Measurements from ENCODE around the gene BCL2L2.
"Not testable (repeated sequence)": the region's sequence is repeated elsewhere in the genome, so short reads cannot be mapped to it uniquely, and the experiment has no call there.

BCL2L2 gene

GRCh38 chr14:23306412-23307145 lies at the start of gene BCL2L2:
TSS of gene BCL2L2 (plus strand) at chr14:23306833. CDS start at chr14:23307768, 935 bp downstream.
- peak; percentile 89 for DNase-seq (ENCODE audit: low read depth)
- no peak for TF ChIP-seq CTCF (conservative IDR thresholded peaks at IDR 0.05; ENCODE audit: low read depth, low read length)
- peak within 1 kb of the TSS; percentile 96 for H3K4me3 ChIP-seq (ENCODE audit: low read depth, low read length)

GRCh38 chr14:23258256-23258655 lies 48.4 kb upstream of the BCL2L2 start:
- H3K4me3 ChIP-seq (ENCODE audit: low read depth, low read length): no peak overlapping the region
- TF ChIP-seq CTCF (conservative IDR thresholded peaks at IDR 0.05; ENCODE audit: low read depth, low read length): no peak
- no peak for DNase-seq (ENCODE audit: low read depth)

GRCh38 chr14:23259426-23259825 lies 47.2 kb upstream of the BCL2L2 start:
- TF ChIP-seq CTCF (conservative IDR thresholded peaks at IDR 0.05; ENCODE audit: low read depth, low read length): no peak
- no peak overlapping the region for H3K4me3 ChIP-seq (ENCODE audit: low read depth, low read length)
- no peak for DNase-seq (ENCODE audit: low read depth)

- H3K4me3 ChIP-seq (ENCODE audit: low read depth, low read length); DNase-seq (ENCODE audit: low read depth): not testable (repeated sequence)
These were observed 45.8 kb upstream of the BCL2L2 start for GRCh38 chr14:23260849-23261248.

GRCh38 chr14:23269193-23269592 lies 37.4 kb upstream of the BCL2L2 start:
- no peak for DNase-seq (ENCODE audit: low read depth)
- H3K4me3 ChIP-seq (ENCODE audit: low read depth, low read length): no peak overlapping the region
- TF ChIP-seq CTCF (conservative IDR thresholded peaks at IDR 0.05; ENCODE audit: low read depth, low read length): no peak

- no peak for TF ChIP-seq CTCF (conservative IDR thresholded peaks at IDR 0.05; ENCODE audit: low read depth, low read length)
- DNase-seq (ENCODE audit: low read depth): no peak
- H3K4me3 ChIP-seq (ENCODE audit: low read depth, low read length): no peak overlapping the region
These were observed 31.2 kb upstream of the BCL2L2 start for GRCh38 chr14:23275412-23275811.

- DNase-seq (ENCODE audit: low read depth): no peak
- TF ChIP-seq CTCF (conservative IDR thresholded peaks at IDR 0.05; ENCODE audit: low read depth, low read length): no peak
- H3K4me3 ChIP-seq (ENCODE audit: low read depth, low read length): no peak overlapping the region
These were observed 29.4 kb upstream of the BCL2L2 start for GRCh38 chr14:23277189-23277588.

- not testable (repeated sequence) for DNase-seq (ENCODE audit: low read depth); H3K4me3 ChIP-seq (ENCODE audit: low read depth, low read length)
These were observed 28.7 kb upstream of the BCL2L2 start for GRCh38 chr14:23277928-23278327.

Measured in choroid plexus epithelial cell (primary cell).